Stimulated activated naive CD4-positive, alpha-beta T cell (primary cell): ENCODE measurements around the gene DDX39B.
"Not testable (repeated sequence)": the region's sequence is repeated elsewhere in the genome, so short reads cannot be mapped to it uniquely, and the experiment has no call there.

Experiments
- DNase-seq, 6 experiments: peaks; one replicate each; lab custom pipeline; 2025; lab: John Stamatoyannopoulos, UW

DDX39B gene

DNA sequence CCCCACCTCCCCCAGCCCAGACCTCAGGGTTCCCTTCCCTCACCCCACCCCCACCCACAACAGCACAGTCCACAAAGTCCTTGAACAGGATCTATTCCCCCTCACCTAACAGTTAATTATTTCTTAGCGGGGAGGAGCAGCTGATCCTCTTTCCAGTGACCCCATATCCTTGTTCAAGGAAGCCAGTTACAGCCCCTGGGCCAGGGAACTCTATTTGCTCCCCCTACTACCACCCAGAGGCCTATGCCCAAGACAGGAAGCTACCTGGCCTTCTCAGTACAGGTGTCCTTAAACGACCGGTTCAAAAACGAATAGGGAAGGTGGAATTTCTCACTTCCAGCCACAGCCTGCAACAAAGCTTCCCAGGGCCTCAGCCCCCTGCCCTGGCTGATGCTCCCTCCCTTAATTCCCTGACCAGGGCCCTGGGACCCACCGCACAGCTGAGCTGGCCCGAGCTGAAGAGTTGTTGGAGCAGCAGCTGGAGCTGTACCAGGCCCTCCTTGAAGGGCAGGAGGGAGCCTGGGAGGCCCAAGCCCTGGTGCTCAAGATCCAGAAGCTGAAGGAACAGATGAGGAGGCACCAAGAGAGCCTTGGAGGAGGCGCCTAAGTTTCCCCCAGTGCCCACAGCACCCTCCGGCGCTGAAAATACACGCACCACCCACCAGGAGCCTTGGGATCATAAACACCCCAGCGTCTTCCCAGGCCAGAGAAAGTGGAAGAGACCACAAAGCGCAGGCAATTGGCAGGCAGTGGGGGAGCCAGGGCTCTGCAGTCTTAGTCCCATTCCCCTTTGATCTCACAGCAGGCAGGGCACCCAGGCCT, 12.3 kb downstream of the DDX39B start:
- DNase-seq, result no peak

DNA sequence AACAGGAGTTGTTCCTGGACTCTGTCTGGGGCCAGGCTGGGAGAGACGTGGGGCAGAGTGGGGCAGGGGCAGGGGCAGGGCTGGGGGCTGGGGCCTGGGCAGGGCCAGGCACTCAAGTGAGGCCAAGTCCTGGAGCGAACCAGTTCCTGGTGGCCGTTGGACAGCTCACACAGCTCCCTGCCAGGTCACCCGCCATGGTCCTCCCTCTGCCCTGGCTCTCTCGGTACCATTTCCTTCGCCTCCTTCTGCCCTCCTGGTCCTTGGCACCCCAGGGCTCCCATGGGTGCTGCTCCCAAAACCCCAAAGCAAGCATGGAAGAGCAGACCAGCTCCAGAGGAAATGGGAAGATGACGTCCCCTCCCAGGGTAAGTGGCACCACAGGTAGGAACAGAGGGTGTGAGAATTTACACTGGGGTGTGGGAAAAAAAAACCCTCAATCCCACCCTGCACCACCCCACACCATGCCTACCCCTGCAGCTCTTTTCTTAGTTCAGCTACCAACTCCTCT, 12.9 kb downstream of the DDX39B start, which contains the start of gene MCCD1:
Gene MCCD1 (plus strand): TSS at position 142 of the 508 bp plus-strand sequence. CDS start 53 bp downstream, at position 195.
- no peak for DNase-seq

DNA sequence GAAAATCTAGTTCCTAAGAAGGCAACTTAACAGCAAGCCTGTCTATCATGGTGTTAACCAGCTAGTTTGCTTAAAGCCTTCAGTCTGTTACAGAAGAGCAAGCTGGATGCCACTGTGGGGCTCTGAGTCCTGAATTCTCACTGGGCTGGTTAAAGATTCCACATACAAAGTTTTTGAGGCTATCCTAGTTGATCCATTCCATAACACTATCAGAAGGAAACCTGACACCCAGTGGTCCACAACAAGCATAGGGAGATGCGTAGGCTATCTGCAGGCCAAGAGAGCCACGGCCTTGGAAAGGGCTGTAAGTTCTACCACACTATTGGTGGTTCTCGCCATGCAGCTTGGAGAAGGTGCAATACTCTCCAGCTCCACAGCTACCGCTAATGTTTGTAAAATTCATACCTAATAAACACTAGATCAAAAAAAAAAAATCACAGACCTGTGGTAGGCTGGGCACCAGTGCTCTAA, 13.5 kb downstream of the DDX39B start:
- DNase-seq, result no peak

DNA sequence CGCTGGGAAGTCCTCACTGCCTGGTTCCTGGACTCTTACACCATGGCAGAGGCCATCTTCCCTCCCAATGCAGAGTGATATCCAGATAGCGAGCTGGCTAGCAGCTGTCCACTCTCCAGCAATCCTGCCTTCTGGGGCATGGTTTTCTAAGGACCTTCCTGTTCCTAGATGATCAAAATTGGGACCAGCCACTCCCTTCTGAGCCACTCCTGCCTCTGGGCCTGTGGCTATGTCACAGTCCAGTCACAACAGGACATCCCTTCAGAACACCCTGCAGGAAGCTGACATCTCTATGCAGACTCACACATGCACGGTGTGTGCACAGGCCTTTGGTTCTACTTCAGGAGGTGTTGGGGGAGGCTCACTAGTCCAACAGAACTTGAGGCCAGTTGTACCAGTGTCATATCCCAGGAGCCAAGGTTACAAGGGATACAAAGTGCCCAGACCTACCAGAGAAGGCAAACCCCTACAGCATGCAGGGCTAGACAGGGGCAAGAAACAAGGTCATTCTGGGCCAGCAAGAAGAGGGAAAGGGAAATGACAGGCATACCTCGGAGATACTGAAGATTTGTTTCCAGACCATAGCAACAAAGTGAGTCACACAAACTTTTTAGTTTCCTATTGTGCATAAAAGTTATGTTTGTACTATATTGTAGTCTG, 15.7 kb downstream of the DDX39B start:
- DNase-seq, result no peak

DNA sequence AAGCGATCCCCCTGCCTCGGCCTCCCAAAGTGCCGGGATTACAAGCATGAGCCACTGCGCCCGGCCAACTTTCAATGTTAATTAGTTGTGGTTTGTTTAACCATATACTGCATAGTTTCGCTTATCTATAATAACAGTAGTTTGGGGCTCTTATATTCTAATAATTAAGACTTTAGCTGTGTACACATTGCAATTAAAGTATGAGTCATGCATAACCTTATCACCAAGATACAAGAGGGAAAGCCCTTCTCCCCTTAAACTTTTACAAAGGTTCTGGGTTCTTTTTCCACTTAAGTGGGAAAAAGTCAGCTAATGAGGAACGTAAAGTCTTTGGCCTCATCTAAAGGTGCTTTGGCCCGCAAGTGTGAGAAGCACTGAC, 16.3 kb downstream of the DDX39B start:
- no peak for DNase-seq

DNA sequence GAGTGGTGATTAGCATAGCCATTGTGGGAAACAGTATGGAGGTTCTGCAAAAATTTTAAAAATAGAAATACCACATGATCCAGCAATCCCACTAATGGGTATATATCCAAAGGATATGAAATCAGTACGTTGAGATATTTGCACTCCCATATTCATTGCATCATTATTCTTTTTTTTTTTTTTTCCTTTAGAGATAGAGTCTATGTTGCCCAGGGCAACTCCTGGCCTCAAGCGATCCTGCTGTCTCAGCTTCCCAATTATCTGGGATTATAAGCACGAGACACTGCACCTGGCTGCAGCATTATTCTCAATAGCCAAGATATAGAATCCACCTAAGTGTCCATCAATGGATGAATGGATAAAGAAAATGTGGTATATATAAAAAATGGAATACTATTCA, 20.0 kb downstream of the DDX39B start:
- DNase-seq, result no peak

DNA sequence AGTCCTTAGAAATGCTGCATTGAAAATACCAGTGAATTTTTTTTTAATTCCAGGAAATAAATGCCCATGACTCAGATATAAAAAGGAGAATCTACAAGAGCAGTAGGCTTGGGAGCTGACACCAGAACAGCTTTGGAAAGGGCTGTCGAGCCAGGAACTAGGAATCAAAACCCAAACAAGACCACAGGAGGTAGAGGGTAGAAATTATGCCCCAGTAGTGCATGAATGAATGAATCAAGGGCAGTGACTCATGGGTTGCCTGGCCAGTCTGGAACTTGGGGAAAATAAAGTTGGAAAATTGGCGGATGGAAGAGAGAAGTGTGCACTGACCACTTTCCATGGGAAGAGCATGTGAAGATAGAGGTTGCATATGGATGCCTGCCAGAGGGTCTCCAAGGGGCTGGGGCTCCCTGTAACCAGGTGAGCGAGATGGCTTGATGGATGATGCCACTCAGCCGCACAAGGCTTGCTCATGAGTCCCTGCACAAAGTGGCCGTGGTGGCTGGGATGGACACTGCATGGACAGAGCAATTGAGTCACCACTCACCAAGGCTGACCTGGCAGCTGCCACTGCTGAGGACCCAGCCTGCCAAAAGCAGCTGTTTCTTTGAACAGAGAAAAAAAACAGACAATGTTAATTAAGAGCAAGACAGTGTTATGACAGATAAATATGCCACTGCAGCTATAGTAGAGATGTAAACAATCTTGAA, 28.2 kb downstream of the DDX39B start:
- no peak for DNase-seq

DNA sequence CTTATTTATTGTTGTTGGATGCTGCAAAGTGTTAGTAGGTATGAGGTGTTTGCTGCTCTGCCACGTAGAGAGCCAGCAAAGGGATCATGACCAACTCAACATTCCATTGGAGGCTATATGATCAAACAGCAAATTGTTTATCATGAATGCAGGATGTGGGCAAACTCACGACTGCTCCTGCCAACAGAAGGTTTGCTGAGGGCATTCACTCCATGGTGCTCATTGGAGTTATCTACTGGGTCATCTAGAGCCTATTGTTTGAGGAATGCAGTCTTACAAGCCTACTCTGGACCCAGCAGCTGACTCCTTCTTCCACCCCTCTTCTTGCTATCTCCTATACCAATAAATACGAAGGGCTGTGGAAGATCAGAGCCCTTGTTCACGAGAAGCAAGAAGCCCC, 31.8 kb downstream of the DDX39B start:
- no peak for DNase-seq

DNA sequence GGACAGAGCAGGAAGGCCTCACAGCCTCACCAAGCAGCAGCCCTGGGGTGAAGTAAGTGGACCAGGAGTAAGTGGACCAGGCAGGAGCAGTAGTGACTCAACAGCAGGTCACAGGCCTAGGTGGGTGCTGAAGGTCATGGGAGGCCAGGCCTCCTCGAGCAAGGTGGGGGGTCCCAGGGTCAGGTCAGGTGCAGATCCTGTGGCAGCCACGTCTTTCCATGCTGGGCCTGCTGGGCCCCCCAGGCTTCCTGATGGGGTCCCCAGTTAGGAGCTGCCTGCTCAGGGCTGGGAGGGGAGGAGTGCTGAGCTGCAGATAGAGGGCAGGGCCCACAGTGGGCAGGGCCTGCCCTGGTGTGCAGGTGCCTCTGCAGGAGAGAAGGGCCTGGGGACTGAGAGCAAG, 32.8 kb downstream of the DDX39B start:
- DNase-seq, result not testable (repeated sequence)

DNA sequence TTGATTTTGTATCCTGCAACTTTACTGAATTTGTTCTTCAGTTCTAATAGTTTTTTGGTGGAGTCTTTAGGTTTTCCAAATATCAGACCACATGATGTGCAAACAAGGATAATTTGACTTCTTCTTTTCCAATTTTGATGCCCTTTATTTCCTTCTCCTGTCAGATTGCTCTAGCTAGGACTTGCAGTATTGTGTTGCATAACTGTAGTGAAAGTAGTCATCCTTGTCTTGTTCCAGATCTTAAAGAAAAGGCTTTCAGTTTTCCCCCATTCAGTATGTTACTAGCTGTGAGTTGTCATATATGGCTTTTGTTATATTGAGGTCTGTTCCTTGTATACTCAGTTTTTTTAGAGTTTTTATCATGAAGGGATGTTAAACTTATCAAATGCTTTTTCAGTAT, 39.2 kb downstream of the DDX39B start:
- no peak for DNase-seq

DNA sequence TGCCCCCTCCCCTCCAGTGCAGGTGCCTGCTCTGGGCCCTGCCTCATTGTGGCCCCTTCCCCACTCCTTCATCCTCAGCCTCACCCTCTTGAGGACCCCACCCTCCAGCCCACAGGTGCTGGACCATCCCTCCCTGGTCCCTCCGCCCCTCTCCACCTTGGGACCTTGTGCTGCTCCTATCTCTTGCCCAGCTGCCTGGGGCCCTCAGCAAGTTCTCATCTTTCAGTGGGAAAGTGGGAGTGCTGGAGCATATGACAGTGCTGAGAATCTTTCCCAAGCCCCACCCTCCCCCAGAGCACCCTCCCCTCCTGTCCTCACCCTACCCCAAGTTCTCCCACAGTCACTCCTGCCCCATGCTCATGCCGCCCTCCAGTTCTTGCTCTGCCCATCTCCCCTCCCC, 42.2 kb downstream of the DDX39B start:
- DNase-seq, result not testable (repeated sequence)

DNA sequence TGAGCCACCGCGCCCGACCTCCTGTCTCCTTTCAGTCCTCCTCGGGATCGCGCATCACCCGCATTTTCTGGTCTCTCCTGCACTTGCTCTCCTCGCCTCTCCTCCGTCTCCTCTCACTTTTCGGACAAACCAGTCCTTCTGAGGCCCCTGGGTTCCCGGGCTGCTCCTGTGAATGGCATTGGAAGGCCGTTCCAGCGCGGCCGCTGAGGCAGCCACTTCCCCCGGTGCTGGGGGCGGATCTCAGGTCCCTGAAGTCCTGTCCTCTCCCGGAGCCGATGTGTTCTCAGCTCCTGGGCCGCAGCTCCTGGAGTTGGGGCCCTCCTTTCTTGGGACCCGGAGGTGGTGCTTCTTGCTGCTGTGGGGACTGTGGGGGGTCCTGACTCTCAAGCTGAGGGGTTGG, 43.1 kb downstream of the DDX39B start:
- no peak for DNase-seq

DNA sequence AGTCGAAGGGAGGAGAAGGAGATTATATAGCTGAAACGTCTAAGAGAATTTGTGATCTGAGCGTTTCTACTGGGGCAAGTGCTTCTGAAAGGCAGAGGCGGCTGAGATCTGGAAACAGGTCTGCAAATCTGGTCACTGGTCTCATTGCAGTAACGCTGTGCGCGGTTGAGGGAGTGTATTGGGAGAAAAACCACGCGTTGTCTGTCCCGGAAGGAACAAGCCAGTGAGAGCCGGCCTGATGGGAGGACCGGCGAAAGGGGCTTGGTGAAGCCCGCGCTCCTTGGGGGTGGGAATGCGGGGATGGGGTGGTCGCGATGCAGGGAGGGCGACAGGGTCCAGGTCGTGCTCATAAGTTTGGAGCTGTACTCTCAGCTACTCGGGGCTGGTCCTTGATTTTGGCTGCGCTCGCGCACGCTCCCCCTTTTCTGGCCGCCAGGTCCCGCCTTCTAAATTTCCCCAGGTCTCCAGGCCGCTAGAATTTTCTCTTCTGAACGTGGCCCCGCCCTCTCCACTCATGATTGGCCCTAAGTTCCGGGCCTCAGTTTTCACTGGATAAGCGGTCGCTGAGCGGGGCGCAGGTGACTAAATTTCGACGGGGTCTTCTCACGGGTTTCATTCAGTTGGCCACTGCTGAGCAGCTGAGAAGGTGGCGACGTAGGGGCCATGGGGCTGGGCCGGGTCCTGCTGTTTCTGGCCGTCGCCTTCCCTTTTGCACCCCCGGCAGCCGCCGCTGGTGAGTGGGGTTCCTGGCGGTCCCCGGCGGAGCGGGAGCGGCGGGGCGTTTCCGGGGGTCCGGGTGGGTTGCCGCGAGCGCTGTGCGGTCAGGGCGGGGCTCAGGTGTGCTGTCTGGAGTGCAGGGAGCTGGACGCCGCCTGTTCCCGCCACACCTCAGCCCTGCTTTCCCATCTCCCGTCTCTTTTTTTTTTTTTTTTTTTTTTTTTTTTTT, 44.0 kb downstream of the DDX39B start, which contains the start of gene MICB:
Gene MICB (plus strand): TSS at position 615 of the 946 bp plus-strand sequence. CDS start 49 bp downstream, at position 664.
- peak; percentile 72 to 89 (median 78) for DNase-seq

DNA sequence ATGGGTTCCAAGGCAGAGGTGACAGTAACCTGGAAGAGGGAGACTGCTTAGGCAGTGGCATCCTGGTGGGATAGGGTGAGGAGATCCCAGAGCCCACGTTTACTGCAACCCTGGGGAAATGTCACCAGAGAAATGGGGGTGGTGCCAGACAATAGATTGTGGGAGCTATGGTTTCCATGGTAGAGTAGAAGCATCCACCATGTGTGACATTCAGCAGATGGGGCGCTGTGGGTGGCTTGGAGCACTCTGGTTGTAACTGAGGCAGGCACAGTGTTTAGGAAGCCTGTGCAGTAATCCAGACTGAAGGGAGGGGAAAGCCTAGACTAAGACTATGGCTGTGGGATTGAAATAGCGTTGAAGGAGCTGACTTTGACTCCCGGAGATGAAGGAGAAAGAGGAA, 45.0 kb downstream of the DDX39B start:
- DNase-seq, result not testable (repeated sequence)

DNA sequence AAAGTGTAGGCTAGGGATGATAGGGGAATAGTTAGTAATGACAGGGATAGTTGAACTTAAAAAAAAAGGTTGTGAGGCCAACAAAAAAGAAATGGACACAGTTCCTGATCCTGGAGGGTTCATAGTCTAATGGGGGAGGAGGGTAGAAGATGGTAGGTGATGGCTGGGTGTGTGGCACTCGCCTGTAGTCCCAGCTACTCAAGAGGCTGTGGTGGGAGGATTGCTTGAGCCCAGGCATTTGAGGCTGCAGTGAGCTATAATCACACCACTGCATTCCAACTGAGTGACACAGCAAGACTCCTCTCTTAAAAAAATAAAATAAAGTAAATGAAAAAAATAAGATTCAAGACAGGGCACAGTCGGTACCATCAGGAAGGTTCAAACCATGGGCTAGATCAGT, 46.2 kb downstream of the DDX39B start:
- no peak for DNase-seq

DNA sequence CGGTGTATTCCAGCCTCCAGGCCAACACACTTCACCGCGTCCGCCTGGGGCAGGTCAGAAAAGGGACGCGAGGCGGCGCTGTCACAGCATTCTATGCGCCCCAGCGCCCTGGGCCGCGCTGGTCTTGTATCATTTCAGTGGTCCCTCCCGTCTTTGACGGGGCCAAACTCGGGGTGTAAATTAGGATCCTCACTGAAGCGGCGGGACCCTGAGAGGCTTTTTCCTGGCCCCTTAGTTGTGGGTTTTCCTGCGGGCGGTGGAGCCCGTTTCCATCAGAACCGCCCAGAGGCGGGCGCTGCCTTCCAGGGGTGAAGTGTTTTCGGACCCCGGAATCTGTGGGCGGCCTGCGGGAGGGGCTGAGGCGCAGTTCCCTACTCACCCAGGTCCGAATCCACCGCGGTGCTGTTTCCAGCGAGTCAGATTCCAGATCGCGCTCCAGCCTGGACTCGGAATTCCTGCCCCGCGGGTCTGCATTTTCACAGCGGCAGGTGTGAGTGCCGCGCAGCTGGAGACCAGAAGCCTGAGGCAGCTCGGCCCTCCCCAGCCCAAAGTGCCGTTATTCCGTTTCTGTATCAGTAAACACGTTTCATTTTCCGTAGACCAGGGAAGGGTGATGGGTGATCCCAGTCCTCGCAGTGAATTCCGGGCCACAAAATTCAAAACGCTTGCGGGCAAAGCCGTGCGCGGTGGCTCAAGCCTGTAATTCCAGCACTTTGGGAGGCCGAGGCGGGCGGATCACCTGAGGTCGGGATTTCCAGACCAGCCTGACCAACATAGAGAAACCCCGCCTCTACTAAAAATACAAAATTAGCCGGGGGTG, 47.7 kb downstream of the DDX39B start:
- DNase-seq, result peak; percentile 33 to 74 (median 52)

DNA sequence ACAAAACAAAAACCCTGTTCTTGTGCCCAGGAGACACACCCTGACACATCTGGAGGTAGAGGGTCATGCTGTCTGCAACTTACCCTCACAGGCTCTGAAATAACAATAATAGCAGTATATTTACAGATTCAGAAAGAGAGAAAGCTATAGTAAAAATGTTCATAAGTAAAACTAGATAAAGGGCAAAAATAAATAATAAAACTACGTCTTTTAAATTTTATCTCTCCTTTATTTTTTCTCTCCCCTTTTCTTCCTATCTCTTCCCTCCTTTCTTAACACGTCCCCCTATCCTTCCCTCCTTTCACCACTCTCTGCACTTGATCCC, 48.3 kb downstream of the DDX39B start:
- DNase-seq, result not testable (repeated sequence)

DNA sequence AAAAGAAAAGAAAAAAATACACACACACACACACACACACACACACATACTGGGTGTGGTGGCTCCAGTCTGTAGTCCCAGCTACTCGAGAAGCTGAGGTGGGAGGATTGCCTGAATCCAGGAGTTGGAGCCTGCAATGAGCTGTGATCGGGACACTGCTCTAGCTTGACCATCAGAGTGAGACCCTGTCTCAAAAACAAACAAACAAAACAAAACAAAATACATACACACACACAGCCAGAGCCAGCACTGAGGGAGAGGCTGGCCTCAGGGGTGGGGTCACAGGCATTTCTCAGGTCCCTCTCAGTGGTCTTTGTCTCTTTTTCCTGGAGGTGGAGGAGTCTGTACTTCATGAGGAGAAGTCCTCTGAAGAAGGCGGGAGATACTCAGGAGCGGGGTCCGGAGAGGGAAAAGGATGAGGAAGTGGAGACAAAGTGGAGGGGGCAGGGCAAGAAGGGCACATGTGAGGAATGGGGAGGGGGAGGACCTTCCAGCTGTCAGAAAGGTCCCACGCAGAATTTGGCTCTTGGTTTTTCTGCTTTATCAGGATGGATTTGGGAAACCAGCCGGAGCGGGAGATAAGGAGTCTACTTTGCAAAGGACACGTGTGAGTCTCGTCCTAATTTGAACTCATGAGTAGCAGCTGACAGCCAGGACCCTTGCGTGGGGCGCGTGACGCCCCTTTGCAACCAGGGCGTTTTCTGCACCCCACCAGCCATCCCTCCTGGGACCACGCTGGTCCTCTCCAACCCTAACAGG, 51.5 kb downstream of the DDX39B start:
- no peak for DNase-seq

DNA sequence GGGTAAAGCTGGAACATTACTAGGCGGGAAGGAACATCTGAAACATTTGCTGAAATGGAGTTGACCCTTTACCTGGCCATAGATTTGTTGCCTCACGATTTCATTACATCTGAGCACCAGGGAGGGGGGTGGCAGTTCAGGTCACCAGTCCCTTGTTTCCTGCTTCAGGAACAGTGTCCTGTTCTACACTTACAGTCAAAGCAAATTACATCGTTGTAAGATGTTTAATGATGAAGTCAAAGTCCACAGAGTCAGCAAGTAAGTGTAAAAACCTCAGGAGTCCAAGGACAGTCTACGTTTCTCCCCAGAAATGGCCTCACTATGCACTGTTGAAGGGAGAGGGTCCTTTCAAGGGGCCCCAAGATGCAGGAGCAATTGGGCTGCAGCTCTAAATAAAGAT, 52.7 kb downstream of the DDX39B start:
- no peak for DNase-seq

DNA sequence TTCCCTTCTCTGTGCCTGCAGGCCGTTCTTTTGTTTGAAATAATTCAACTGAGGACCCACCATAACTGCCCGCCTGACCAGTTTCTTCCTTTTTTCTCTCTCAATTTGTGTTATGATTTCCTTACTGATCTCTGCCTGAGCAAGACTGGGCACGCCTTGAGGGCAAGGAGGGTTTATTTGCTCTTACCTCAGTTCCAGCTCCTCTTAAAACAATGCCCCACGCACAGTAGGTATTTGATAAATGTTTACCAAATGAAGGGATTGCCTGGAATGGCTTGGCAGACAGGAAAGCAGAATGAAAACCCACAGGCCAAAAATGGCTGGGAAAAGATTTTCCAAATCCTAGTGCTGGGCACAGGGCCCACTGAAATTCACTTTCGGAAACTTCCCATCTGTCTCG, 54.1 kb downstream of the DDX39B start:
- not testable (repeated sequence) for DNase-seq
